Measurements from ENCODE around the gene TMEM33.

GRCh38 chr4:41930139-41930831, 4.9 kb upstream of the TMEM33 start:
- TF ChIP-seq EZH2 (IDR thresholded peaks at IDR 0.05; ENCODE audit: insufficient read depth, poor library complexity, severe bottlenecking), result no peak
- no peak for TF ChIP-seq EZH2phosphoT487 (IDR thresholded peaks at IDR 0.05; ENCODE audit: insufficient read depth, low read depth)

Measured in GM23248 (cell line).